NCI-H1092 (cell line): ENCODE measurements around the gene TSHZ3.

Experiments
- DNase-seq: peaks from one replicate; lab custom pipeline; 2025; lab: John Stamatoyannopoulos, UW

Gene TSHZ3

GRCh38 chr19:31283701-31284100, 65.5 kb downstream of the TSHZ3 start:
- no peak for DNase-seq

GRCh38 chr19:31282346-31282745, 66.9 kb downstream of the TSHZ3 start:
- no peak for DNase-seq

GRCh38 chr19:31280287-31281006, 68.8 kb downstream of the TSHZ3 start:
- no peak for DNase-seq

- no peak for DNase-seq
Observed at GRCh38 chr19:31279436-31279765, 69.8 kb downstream of the TSHZ3 start.

- DNase-seq = no peak
Observed at GRCh38 chr19:31278555-31279435, 70.4 kb downstream of the TSHZ3 start.

GRCh38 chr19:31277516-31277915, 71.7 kb downstream of the TSHZ3 start:
- no peak for DNase-seq

- DNase-seq = no peak
Observed at GRCh38 chr19:31276831-31277230, 72.4 kb downstream of the TSHZ3 start.

- no peak for DNase-seq
Observed at GRCh38 chr19:31275068-31275334, 74.2 kb downstream of the TSHZ3 start.

GRCh38 chr19:31274251-31275067, 74.8 kb downstream of the TSHZ3 start:
- no peak for DNase-seq

- no peak for DNase-seq
Observed at GRCh38 chr19:31272583-31273106, 76.6 kb downstream of the TSHZ3 start.

GRCh38 chr19:31271306-31271911, 77.8 kb downstream of the TSHZ3 start:
- no peak for DNase-seq

- DNase-seq = no peak
Observed at GRCh38 chr19:31270897-31271296, 78.3 kb downstream of the TSHZ3 start.

- DNase-seq = no peak
Observed at GRCh38 chr19:31269425-31270127, 79.7 kb downstream of the TSHZ3 start.

- no peak for DNase-seq
Observed at GRCh38 chr19:31268751-31269383, 80.4 kb downstream of the TSHZ3 start.

- no peak for DNase-seq
Observed at GRCh38 chr19:31266731-31267130, 82.5 kb downstream of the TSHZ3 start.

GRCh38 chr19:31266196-31266595, 83.0 kb downstream of the TSHZ3 start:
- DNase-seq = no peak

GRCh38 chr19:31264041-31264778, 85.0 kb downstream of the TSHZ3 start:
- no peak for DNase-seq

- DNase-seq = no peak
Observed at GRCh38 chr19:31263328-31263727, 85.9 kb downstream of the TSHZ3 start.

GRCh38 chr19:31262725-31263191, 86.5 kb downstream of the TSHZ3 start:
- no peak for DNase-seq

GRCh38 chr19:31261603-31262212, 87.5 kb downstream of the TSHZ3 start:
- no peak for DNase-seq
